IPS DF 4.7 (cell line): Measurements from ENCODE around the gene CELF1.

Experiments
- DNase-seq: peaks from one replicate; pipeline ENCODE4 v3.0.0-alpha.2; 2013; ENCODE audit warnings: low spot score; ENCODE audit errors: extremely low read depth

Gene CELF1

GRCh38 chr11:47448566-47449427 is 104.1 kb downstream of the CELF1 start, which contains the start of gene RAPSN:
Gene RAPSN (minus strand): TSS chr11:47449136. CDS start chr11:47448964, 172 bp downstream.
- no peak for DNase-seq

- no peak for DNase-seq
These were observed 105.0 kb downstream of the CELF1 start for GRCh38 chr11:47447906-47448305.

GRCh38 chr11:47446833-47447232 is 106.1 kb downstream of the CELF1 start:
- DNase-seq: no peak

DNA sequence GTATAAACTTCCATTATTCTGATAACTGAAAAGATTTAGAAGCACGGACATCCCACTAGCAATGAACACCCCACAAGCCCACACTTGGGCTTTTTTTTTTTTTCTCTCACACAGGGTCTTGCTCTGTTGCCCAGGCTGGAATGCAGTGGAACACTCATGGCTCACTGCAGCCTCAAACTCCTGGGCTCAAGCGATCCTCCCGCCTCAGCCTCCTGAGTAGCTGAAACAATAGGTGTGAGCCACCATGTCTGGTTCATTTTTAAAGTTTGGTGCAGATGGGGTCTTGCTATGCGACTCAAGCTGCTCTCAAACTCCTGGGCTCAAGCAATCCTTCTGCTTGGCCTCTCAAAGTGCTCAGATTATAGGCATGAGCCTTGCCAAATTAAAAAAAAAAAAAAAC is 107.1 kb downstream of the CELF1 start:
- DNase-seq: no peak

- DNase-seq: no peak
These were observed 109.1 kb downstream of the CELF1 start for GRCh38 chr11:47443817-47444216.

DNA sequence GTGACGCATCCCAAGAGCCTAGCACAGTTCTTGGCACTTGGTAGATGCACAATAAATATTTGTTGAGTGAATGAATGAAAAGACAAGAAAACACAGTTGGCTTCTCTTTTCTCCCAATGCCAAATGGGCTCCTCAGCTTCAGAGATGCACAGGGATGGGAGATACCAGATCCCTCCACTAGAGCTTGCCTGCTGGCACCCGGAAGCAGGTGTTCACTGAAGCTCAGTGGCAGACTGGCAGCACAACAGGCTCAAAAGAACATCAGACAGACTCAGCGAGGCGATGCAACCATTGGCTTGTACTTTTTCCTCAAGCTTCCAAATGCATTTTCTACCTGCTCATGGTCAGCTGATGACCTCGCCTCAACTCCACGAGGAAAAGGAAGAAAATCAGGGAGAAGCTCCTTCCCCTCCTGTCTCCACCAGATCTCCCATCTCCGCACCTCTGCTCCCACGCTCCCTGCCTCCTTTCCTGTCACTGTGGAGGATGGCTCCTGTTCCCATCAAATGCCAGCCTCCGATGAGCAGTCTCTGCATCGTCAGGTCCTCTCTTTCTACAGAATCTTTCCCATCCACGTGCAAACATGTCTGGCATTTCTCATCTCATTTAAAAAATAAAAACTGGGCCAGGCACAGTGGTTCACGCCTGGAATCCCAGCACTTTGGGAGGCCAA is 109.8 kb downstream of the CELF1 start:
- no peak for DNase-seq

- no peak for DNase-seq
These were observed 110.4 kb downstream of the CELF1 start for GRCh38 chr11:47442514-47442913.

DNA sequence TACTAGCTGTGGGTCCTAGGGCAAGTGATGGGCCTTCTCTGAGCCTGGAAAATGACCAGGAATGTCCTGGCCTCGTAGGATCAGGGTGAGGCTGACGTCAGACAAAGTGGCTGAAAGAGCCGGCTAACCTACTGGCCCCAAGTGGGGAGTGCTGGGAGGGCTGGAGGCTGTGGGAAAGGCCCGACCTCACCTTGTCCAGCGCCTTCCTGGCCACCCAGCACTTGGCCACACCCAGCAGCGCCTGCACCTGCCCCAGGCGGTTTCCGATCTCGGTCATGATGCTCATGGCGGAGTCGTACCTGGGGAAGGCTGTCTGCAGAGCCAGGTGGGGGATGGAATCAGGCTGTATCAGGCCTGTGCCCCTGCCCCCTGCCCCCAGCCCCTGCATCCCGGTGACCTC is 111.5 kb downstream of the CELF1 start:
- no peak for DNase-seq

GRCh38 chr11:47440054-47440476 is 112.9 kb downstream of the CELF1 start:
- DNase-seq: no peak

- DNase-seq: no peak
These were observed 114.2 kb downstream of the CELF1 start for GRCh38 chr11:47438721-47439120.

DNA sequence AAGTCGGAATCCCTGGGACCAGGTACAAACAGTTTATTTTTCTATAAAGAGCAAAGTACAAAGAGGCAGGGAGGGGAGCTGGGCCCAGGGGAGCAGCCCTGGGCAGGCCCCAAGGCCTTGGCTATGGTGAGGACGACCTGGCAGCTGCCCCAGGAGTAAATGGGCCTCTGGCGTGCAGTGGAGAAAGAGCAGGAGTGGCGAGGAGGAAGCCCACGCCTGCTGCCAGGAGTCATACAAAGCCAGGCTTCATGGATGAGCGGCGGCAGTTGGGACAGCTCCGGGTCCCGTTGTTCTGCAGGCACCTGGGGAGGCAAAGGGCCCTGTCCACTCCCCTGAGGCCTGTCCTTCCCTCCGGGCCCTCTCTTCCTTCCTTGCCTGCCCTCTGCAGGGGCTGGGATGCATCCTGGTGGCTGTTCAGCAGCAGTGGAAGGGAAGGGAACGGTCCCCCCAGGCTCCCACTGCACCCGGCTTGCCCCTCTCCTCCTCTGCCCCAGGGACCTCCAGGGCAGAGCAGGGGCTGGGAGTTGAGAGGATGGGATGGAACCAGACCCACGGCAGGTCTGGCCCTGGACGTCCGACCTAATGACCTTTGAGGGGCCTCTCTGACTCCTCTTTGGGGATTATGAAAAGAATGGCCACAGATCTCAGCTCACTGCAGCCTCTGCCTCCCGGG is 115.0 kb downstream of the CELF1 start:
- DNase-seq: no peak

DNA sequence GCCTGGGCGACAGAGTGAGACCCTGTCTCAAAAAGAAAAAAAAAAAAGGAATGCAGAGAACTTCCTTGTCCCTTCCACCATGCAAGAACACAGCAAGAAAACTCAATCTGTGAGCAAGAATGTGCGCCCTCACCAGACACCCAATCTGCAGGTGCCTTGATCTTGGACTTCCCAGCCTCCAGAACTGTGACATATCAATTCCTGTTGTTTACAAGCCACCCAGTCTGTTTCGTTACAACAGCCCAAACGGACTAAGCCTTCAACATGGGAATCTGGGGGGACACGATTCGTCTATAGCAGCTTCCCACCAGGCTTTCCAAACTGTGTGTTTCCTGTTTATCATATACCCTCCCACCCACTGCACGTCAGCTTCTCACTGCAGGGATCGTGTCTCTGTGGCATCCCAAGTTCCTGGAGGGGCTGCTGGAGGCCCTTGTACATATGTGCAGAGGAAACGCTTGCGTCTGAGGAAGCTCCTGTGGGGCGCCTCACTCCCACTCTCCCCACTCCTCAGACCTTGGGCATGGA is 115.7 kb downstream of the CELF1 start:
- DNase-seq: no peak

- no peak for DNase-seq
These were observed 116.2 kb downstream of the CELF1 start for GRCh38 chr11:47436726-47437125.

DNA sequence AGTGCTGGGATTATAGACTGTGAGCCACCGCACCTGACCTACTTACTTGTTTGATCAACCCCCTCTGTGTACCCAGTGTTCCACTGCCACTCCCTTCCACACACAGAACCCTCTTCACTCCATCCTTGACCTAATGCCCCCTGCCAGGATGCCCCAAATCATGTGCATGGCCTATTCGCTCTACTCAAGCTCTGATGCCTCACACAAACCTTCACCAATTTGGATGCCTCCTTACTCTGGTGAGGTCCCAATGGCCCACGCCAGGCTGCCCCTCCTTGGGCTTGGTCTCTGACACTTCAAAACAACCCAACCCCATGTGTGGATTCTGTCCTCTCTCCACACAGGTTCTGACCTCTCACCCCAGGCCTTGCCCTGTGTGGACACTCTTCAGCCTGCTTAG is 117.2 kb downstream of the CELF1 start:
- no peak for DNase-seq

DNA sequence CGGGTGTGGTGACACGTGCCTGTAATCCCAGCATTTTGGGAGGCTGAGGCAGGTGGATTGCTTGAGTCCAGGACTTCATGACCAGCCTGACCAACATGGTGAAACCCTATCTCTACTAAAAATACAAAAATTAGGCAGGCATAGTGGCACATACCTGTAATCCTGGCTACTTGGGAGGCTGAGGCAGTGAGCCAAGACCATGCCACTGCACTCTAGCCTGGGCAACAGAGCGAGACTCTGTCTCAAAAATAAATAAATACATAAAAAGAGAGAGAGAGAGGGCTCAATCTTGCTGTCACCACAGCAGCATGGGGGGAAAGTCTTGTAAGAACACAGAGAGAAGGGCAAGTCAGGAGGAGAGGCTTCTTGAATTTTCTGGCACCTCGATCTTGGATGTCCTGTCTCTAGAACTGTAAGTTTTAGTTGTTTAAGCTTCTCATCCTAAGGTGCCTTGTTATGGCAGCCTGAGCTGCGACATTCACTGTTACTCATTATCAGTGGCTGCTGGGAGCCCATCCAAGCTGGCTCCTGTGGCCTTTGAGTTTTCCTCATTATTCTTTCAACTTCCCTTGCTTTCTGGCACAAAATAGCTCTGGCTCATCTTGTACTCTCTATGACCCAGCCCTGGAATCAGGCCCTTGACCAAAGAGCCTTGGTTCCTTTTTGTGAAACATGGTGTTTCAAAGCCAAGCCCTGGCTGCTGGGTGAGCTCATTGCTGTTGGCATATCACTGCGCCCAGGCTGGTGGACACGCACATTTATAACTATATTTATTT is 118.7 kb downstream of the CELF1 start:
- no peak for DNase-seq

- no peak for DNase-seq
These were observed 119.8 kb downstream of the CELF1 start for GRCh38 chr11:47433157-47433556.

DNA sequence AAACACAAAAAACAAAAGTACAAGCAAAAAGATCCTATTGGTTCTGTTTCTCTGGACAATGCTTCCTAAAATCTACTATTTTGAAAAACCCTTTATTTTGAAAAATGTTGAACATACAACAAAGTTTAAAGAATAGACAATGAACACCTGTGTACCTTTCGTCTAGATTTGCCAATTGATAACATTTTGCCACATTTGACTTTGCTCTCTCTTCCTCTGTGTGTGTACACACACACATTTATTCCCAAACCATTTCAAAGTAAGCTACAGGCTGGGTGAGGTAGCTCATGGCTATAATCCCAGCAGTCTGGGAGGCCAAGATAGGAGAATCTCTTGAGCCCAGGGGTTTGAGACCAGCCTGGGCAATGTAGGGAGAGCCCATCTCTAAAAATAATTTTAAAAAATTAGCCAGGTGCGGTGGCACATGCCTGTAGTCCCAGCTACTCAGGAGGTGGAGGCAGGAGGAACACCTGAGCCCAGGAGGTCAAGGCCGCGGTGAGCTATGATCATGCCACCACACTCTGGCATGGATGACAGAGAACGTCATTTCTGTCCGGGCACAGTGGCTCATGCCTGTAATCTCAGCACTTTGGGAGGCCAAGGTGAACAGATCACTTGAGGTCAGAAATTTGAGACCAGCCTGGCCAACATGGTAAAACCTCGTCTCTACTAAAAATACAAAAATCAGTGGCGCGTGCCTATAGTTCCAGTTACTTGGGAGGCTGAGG is 121.4 kb downstream of the CELF1 start:
- DNase-seq: no peak

DNA sequence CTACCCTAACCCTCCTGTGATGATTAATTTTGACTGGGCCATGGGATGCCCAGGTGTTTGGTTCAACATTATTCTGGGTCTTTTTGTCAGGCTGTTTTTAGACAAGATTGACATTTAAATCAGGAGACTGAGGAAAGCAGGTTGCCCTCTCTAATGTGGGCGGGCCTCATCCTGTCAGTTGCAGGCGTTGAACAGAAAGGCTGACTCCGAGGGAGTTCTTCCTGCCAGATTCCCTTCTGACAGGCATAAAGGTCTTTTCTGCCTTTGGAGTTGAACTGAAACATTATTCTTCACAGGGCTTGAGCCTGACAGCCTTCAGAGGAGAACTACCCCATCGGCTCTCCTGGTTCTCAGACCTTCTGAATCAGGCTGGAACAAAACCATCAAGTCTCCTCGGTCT is 122.4 kb downstream of the CELF1 start:
- no peak for DNase-seq

DNA sequence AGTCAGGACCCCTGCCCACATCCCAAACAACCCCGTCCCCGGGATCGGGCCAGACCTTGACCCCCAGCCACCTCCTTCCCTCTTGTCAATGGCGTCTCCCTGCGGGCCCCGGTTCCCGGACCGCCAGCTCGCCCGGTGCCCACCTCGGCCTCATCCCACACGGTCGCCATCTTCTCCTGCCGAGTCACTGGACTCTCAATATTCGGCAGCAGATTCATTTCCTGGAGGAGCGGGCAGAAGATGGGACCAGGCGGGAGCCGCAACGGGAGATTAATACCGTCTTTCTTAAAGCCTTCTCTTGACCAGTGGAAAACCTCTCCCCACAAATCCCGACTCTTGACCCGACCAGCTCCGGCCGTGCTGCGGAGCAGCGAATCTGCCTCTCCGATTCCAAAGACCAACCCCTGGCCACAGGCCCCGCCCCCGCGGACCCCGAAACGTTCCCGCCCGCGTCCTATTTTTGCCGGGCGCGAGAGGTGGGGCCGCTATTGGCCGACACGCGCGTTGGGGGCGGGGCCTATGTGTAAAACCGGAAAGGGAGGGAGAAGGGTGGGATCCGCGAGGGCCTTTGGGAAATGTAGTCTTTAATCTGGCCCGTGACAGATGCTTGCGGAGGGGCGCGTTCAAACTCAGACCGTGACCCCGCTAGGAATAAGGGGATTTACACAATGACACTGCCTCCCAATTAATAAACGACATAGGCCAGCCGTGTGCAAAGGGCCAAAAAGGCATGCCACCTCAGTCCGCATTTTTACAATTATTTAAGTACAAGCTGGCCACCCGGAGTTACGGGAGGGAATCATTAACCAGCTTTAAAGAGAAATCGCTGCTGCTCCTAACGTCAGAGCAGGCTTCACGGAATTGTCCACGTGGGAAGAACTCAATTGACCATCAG is 126.6 kb downstream of the CELF1 start, which contains the start of gene PSMC3:
TSS of gene PSMC3 (minus strand) at position 378 of the 895 bp plus-strand sequence. CDS start at position 218, 160 bp downstream.
- DNase-seq: no peak
